H7 (cell line): ENCODE measurements around the gene BLOC1S5. TPM values are rescaled to one million over a fixed set of nuclear protein-coding genes. Genes with fewer than 3 reads are reported as not detected.

Source experiments
- DNase-seq: peaks from one replicate; pipeline ENCODE4 v3.0.0; 2012
- H3K27me3 ChIP-seq: 2 replicates; pipeline ENCODE4 v1.6.0; 2011; ENCODE audit warnings: mild to moderate bottlenecking, low read length; ENCODE audit not compliant: control insufficient read depth, insufficient read depth
- H3K36me3 ChIP-seq: replicated peaks from 2 replicates; pipeline ENCODE4 v1.5.1; 2011; ENCODE audit warnings: low read length; ENCODE audit not compliant: control insufficient read depth, insufficient read depth
- H3K4me3 ChIP-seq: 2 replicates; pipeline ENCODE4 v1.5.1; 2011; ENCODE audit warnings: low read depth, mild to moderate bottlenecking, control low read depth, low read length, moderate library complexity; ENCODE audit not compliant: insufficient read depth
- total RNA-seq: library from RNA; depleted of rRNA; stranded (reverse); fragments of >200 nt; shearing (Covaris generic); gene quantifications from 2 replicates; pipeline ENCODE4 v1.2.3, GENCODE V29; 2014; rRNA removed

The BLOC1S5 gene
- total RNA-seq, 1 experiment from 2014 or later: 15.6 TPM

DNA sequence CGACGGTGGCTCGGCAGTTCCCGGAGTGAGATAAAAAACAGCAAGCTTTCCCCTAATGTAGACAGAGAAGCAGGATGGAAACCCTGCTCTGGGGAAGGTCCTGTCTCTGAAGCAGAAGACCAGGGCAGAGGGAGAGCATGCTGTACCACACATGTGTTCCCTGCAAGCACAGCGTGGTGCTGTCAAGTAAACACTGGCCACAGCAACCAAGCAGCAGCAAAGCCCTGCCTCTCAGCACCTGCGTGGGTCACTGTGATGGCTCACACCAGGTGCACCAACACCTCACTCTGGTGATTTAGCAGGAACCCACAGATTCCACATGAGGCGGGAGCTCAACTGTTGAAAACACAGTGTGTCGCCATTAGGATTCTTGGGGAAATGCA lies 88.4 kb downstream of the BLOC1S5 start:
- Histone ChIP-seq H3K36me3 (no peaks in the 10 kb centered on the region), H3K4me3 (no peak overlapping the region), H3K27me3 (no peaks in the 10 kb centered on the region)
- DNase-seq: no peak

DNA sequence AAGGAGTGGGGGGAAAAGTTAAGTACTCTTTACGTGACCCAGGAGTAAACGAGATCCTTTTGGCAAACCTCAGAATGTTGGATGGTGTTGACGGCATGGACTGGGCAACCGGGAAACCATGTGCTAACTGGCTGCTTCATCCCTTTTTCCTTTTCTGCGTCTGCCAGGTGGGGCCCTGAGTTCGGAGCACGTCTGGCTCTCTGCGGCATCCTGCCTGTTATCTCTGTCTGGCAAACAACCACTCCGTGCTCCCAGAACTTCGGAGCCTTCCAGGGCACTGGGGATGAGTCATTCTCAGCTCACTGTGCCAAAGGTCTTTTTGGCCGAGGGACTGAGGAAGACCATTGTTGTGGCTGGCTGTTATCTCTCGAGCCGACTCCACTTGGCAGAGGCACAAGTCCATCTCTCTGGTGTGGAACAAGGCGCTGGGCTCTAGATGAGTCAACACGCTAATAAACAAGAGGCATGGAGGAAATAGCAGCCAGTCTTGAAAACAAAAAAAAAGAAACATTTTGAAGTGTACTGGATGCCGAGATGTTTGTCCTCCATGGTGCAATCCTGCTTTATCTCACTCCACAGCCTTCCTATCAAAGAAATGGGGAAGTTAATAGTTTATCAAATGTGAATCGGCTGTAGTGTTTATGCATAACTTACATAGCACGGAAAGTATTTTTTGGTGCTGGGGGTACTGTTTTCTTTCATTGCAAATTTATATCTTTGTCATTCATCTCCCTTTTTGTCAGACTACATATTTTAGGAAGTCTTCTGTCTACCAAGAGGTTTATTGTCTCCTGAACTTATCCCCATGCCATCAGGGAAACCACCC lies 89.0 kb downstream of the BLOC1S5 start:
- no peak overlapping the region for H3K4me3 ChIP-seq
- DNase-seq: no peak
- no peaks in the 10 kb centered on the region for H3K27me3 ChIP-seq

DNA sequence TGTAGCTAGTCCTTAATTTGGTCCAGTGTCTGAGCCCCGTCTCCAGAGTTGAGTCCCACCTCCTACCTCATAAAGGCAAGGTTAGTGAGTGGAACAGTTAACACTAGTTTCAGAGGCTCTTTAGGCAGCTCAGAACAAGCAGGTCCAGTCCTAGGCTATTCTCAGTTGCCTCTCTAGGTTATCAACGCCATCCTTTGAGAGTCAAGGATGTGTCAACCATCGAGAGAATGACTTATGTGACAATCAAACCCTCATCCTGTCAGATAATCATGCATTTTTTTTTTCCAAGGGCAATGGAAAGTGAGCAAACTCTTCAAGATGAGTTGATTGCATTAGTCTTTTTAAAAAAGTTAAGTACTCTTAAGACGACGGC lies 89.6 kb downstream of the BLOC1S5 start:
- no peaks in the 10 kb centered on the region for H3K36me3 ChIP-seq
- H3K27me3 ChIP-seq: no peaks in the 10 kb centered on the region
- H3K4me3 ChIP-seq: no peak overlapping the region
- no peak for DNase-seq

More for the DNA sequence above, 89.0 kb downstream of the BLOC1S5 start:
- no peaks in the 10 kb centered on the region for H3K36me3 ChIP-seq

DNA sequence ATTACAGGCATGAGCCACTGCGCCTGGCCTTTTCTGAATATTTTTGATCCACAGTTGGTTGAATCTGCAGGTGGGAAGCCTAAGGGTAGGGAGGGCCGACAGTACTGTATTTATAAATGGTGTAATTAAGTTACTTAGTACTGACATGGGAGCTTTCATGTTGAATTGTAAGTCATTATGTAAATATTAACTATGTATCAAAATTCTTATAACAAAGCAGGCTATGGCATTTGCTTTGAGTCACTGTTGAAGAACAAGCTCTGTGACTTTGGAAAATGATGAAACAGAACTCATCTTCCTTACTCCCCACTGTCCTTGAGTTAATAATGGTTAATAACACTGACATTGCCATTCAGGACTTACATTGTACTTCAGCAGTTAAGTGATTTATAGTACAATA lies 90.6 kb downstream of the BLOC1S5 start:
- H3K27me3 ChIP-seq: no peaks in the 10 kb centered on the region
- no peak overlapping the region for H3K4me3 ChIP-seq
- H3K36me3 ChIP-seq: no peaks in the 10 kb centered on the region
- no peak for DNase-seq

DNA sequence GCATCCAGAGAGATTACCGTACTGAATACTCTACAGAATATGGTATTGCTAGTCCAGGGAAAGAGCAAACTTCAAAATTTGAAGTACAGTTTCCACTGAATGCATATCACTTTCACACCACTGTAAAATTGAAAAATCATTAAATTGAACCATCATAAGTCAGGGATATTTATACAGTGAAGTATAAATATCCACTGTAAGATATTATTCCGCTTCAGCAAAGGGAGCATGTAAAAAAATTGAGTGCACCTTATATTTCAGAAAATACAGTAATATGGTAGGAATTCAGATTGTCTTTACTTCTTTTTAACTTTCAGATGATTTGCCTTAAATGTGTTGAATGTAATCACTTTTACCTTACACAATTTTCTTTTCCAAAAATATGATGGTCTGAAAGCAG lies 92.7 kb downstream of the BLOC1S5 start:
- H3K4me3 ChIP-seq: no peak overlapping the region
- no peaks in the 10 kb centered on the region for H3K36me3 ChIP-seq
- H3K27me3 ChIP-seq: no peaks in the 10 kb centered on the region
- no peak for DNase-seq

DNA sequence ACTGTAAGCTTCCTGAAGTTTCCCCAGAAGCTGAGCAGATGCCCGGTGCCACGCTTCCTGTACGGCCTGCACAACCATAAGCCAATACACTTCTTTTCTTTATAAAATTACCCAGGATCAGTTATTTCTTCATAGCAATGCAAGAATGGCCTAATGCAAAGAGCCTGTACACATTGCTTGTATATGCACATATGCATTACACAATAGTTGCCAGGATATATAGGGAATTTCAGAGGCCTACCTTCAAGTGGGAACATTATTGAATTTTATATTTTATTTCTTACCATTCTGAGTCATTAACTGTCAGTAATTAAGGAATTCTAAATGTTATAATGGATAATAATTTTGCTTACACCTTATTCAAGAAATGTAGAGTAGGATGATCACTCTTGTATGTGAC lies 93.6 kb downstream of the BLOC1S5 start:
- H3K27me3 ChIP-seq: no peaks in the 10 kb centered on the region
- DNase-seq: no peak
- H3K4me3 ChIP-seq: no peak overlapping the region
- H3K36me3 ChIP-seq: no peaks in the 10 kb centered on the region

Other genes starting within 250 kb of the BLOC1S5 start
- 179 and 194 TPM in 2 replicates for gene TXNDC5, start 153.6 kb downstream of the BLOC1S5 start, total RNA-seq
- gene EEF1E1, start 38.2 kb upstream of the BLOC1S5 start, total RNA-seq: 99.8 and 109 TPM in 2 replicates